GM19438 (cell line): Measurements from ENCODE around the gene SERPINE3.

ENCODE experiments used
- ATAC-seq: cut with Tn5 transposase; IDR thresholded peaks from one replicate; pipeline ENCODE4 v1.9.1; 2021; ENCODE audit warnings: low read depth; ENCODE audit not compliant: unreplicated experiment

Gene SERPINE3

GRCh38 chr13:51359352-51359751, 19.9 kb downstream of the SERPINE3 start:
- ATAC-seq, result no peak

- no peak for ATAC-seq
Observed at GRCh38 chr13:51360489-51360888, 21.0 kb downstream of the SERPINE3 start.

- no peak for ATAC-seq
Observed at GRCh38 chr13:51361106-51361505, 21.6 kb downstream of the SERPINE3 start.

- ATAC-seq, result no peak
Observed at GRCh38 chr13:51363625-51364024, 24.1 kb downstream of the SERPINE3 start.

GRCh38 chr13:51364404-51365008, 25.0 kb downstream of the SERPINE3 start:
- no peak for ATAC-seq

- no peak for ATAC-seq
Observed at GRCh38 chr13:51370116-51370515, 30.6 kb downstream of the SERPINE3 start.

GRCh38 chr13:51370811-51371210, 31.3 kb downstream of the SERPINE3 start:
- ATAC-seq, result no peak

GRCh38 chr13:51371768-51372399, 32.4 kb downstream of the SERPINE3 start:
- no peak for ATAC-seq

GRCh38 chr13:51373451-51373850, 34.0 kb downstream of the SERPINE3 start:
- ATAC-seq, result no peak

- no peak for ATAC-seq
Observed at GRCh38 chr13:51380269-51380668, 40.8 kb downstream of the SERPINE3 start.

GRCh38 chr13:51385114-51385513, 45.6 kb downstream of the SERPINE3 start:
- no peak for ATAC-seq

GRCh38 chr13:51394724-51395123, 55.2 kb downstream of the SERPINE3 start:
- ATAC-seq, result no peak

- ATAC-seq, result no peak
Observed at GRCh38 chr13:51396352-51396751, 56.9 kb downstream of the SERPINE3 start.

- no peak for ATAC-seq
Observed at GRCh38 chr13:51397262-51397941, 57.9 kb downstream of the SERPINE3 start.

- no peak for ATAC-seq
Observed at GRCh38 chr13:51405176-51405575, 65.7 kb downstream of the SERPINE3 start.

- ATAC-seq, result no peak
Observed at GRCh38 chr13:51412431-51412830, 72.9 kb downstream of the SERPINE3 start.
